GM21367 (cell line): ENCODE results near the gene LPA.
"Not testable (repeated sequence)": the region's sequence is repeated elsewhere in the genome, so short reads cannot be mapped to it uniquely, and the experiment has no call there.

Source experiments
- ATAC-seq: cut with Tn5 transposase; IDR thresholded peaks from one replicate; pipeline ENCODE4 v1.9.1; 2021; ENCODE audit not compliant: unreplicated experiment

The LPA gene

GRCh38 chr6:160667639-160668481 is 3.8 kb upstream of the LPA start:
- peak; percentile 90 for ATAC-seq

GRCh38 chr6:160662842-160663241 is 1.2 kb downstream of the LPA start:
- no peak for ATAC-seq

GRCh38 chr6:160662429-160662828 is 1.6 kb downstream of the LPA start:
- ATAC-seq: no peak

GRCh38 chr6:160661216-160661615 is 2.9 kb downstream of the LPA start:
- ATAC-seq: no peak

- ATAC-seq: no peak
Observed at GRCh38 chr6:160659562-160659961, 4.5 kb downstream of the LPA start.

GRCh38 chr6:160634706-160635105 is 29.4 kb downstream of the LPA start:
- ATAC-seq: no peak

- ATAC-seq: no peak
Observed at GRCh38 chr6:160595838-160596832, 67.9 kb downstream of the LPA start.

- ATAC-seq: not testable (repeated sequence)
Observed at GRCh38 chr6:160595297-160595696, 68.8 kb downstream of the LPA start.

GRCh38 chr6:160586374-160586773 is 77.7 kb downstream of the LPA start:
- no peak for ATAC-seq

- no peak for ATAC-seq
Observed at GRCh38 chr6:160583794-160584193, 80.3 kb downstream of the LPA start.

GRCh38 chr6:160581406-160581805 is 82.7 kb downstream of the LPA start:
- no peak for ATAC-seq

- ATAC-seq: not testable (repeated sequence)
Observed at GRCh38 chr6:160578515-160578914, 85.6 kb downstream of the LPA start.

GRCh38 chr6:160573943-160574342 is 90.1 kb downstream of the LPA start:
- no peak for ATAC-seq

- ATAC-seq: not testable (repeated sequence)
Observed at GRCh38 chr6:160571201-160571600, 92.9 kb downstream of the LPA start.

GRCh38 chr6:160544802-160545201 is 119.3 kb downstream of the LPA start:
- no peak for ATAC-seq

GRCh38 chr6:160535270-160535669 is 128.8 kb downstream of the LPA start:
- no peak for ATAC-seq

- ATAC-seq: peak; percentile 85
Observed at GRCh38 chr6:160534050-160534696, 129.9 kb downstream of the LPA start.

- ATAC-seq: no peak
Observed at GRCh38 chr6:160532315-160532714, 131.8 kb downstream of the LPA start.

GRCh38 chr6:160531826-160532225 is 132.2 kb downstream of the LPA start:
- ATAC-seq: no peak

GRCh38 chr6:160529524-160529923 is 134.6 kb downstream of the LPA start:
- not testable (repeated sequence) for ATAC-seq

GRCh38 chr6:160523223-160523622 is 140.9 kb downstream of the LPA start:
- ATAC-seq: no peak
